Stimulated activated CD8-positive, alpha-beta memory T cell treated with anti-CD3 and anti-CD28 coated beads, Interleukin-15, amount 100 ng/mL, for 24 hours (primary cell): ENCODE results near the gene CLK1.
"Not testable (repeated sequence)": the region's sequence is repeated elsewhere in the genome, so short reads cannot be mapped to it uniquely, and the experiment has no call there.

ENCODE experiments used
- DNase-seq: peaks from one replicate; pipeline ENCODE4 v3.0.0-alpha.2; 2020; ENCODE audit warnings: low read depth

Gene CLK1

GRCh38 chr2:200864176-200865034 lies at the start of gene CLK1:
TSS of gene CLK1 (minus strand) at chr2:200864658. CDS start at chr2:200861862, 2,796 bp downstream.
- peak; percentile 91 for DNase-seq

- no peak for DNase-seq
These were observed 49.2 kb upstream of the CLK1 start for GRCh38 chr2:200913654-200914053.

GRCh38 chr2:200909958-200910357 lies 45.5 kb upstream of the CLK1 start:
- DNase-seq: no peak

GRCh38 chr2:200905618-200906296 lies 41.3 kb upstream of the CLK1 start:
- no peak for DNase-seq

- DNase-seq: no peak
These were observed 37.1 kb upstream of the CLK1 start for GRCh38 chr2:200901459-200902072.

- DNase-seq: no peak
These were observed 35.0 kb upstream of the CLK1 start for GRCh38 chr2:200899482-200899881.

GRCh38 chr2:200888704-200889625 lies 24.5 kb upstream of the CLK1 start, which contains the start of the genes NIF3L1 and PPIL3:
TSS of gene NIF3L1 (plus strand) at chr2:200889371. CDS start at chr2:200891944, 2,573 bp downstream.
TSS of gene PPIL3 (minus strand) at chr2:200889077. CDS start at chr2:200887615, 1,462 bp downstream.
- peak; percentile 95 for DNase-seq

GRCh38 chr2:200881715-200882249 lies 17.3 kb upstream of the CLK1 start:
- DNase-seq: not testable (repeated sequence)

- no peak for DNase-seq
These were observed 13.9 kb upstream of the CLK1 start for GRCh38 chr2:200878289-200878880.

- no peak for DNase-seq
These were observed 13.0 kb upstream of the CLK1 start for GRCh38 chr2:200877443-200877842.

- DNase-seq: no peak
These were observed 9.1 kb upstream of the CLK1 start for GRCh38 chr2:200873560-200873959.

- no peak for DNase-seq
These were observed 6.7 kb upstream of the CLK1 start for GRCh38 chr2:200871151-200871550.

GRCh38 chr2:200869014-200869413 lies 4.6 kb upstream of the CLK1 start:
- no peak for DNase-seq

- DNase-seq: no peak
These were observed 679 bp downstream of the CLK1 start for GRCh38 chr2:200863782-200864175.

GRCh38 chr2:200862532-200863000 lies 1.9 kb downstream of the CLK1 start:
- DNase-seq: no peak

GRCh38 chr2:200861617-200862155 lies 2.8 kb downstream of the CLK1 start:
- no peak for DNase-seq

- DNase-seq: no peak
These were observed 4.2 kb downstream of the CLK1 start for GRCh38 chr2:200860092-200860795.

GRCh38 chr2:200856806-200857205 lies 7.7 kb downstream of the CLK1 start:
- no peak for DNase-seq

GRCh38 chr2:200852605-200853004 lies 11.9 kb downstream of the CLK1 start:
- no peak for DNase-seq
